IMR-90 (cell line): ENCODE measurements around the gene STEAP1. TPM values are rescaled to one million over a fixed set of nuclear protein-coding genes. Genes with fewer than 3 reads are reported as not detected.

Source experiments
- ATAC-seq: fragments of 200-7000 bp; cut with Tn5 transposase; 2 replicates; pipeline ENCODE4 v1.9.1; 2020; ENCODE audit warnings: low read depth, mild to moderate bottlenecking, moderate library complexity
- BruUV-seq: library from RNA; stranded (reverse); fragments of 400-500 nt; replicated peaks from 2 replicates; lab custom pipeline; 2021; lab: Mats Ljungman, UMichigan
- CTCF ChIA-PET: fragments of 300-600 bp; formaldehyde crosslinking; extraction: SDS; loops from one replicate; lab custom pipeline; 2021; ENCODE audit warnings: antibody characterized with exemption; lab: Yijun Ruan, JAX
- POLR2A ChIA-PET: fragments of 300-600 bp; sonication (Branson Sonifier 250); formaldehyde crosslinking; loops from one replicate; lab custom pipeline; 2022; ENCODE audit warnings: antibody characterized with exemption; ENCODE audit not compliant: unreplicated experiment; lab: Charles Lee
- DNase-seq: peaks from one replicate; pipeline ENCODE4 v3.0.0; 2013
- H2AFZ ChIP-seq: replicated peaks from 2 replicates; pipeline ENCODE3; 2013; ENCODE audit warnings: low read length, mild to moderate bottlenecking; ENCODE audit not compliant: poor library complexity
- H2AK5ac ChIP-seq: 2 replicates; pipeline ENCODE4 v1.6.1; 2013; ENCODE audit warnings: low read depth, low read length, inconsistent platforms
- H2AK9ac ChIP-seq: replicated peaks from 2 replicates; pipeline ENCODE3; 2013; ENCODE audit warnings: mild to moderate bottlenecking, low read depth, low read length, moderate library complexity; ENCODE audit not compliant: poor library complexity
- H2BK120ac ChIP-seq: 2 replicates; pipeline ENCODE4 v1.6.1; 2013; ENCODE audit warnings: low read depth, low read length, inconsistent platforms
- H2BK15ac ChIP-seq: 3 replicates; pipeline ENCODE4 v1.6.1; 2013; ENCODE audit warnings: low read depth, low read length, inconsistent platforms
- H2BK20ac ChIP-seq: 2 replicates; pipeline ENCODE4 v1.6.1; 2013; ENCODE audit warnings: low read depth, mild to moderate bottlenecking, inconsistent platforms, low read length, moderate library complexity
- H2BK5ac ChIP-seq: 2 replicates; pipeline ENCODE4 v1.6.1; 2013; ENCODE audit warnings: mild to moderate bottlenecking, low read depth, low read length, inconsistent platforms; ENCODE audit not compliant: poor library complexity, severe bottlenecking
- H3K14ac ChIP-seq: replicated peaks from 2 replicates; pipeline ENCODE4 v1.6.1; 2013; ENCODE audit warnings: low read depth, low read length, inconsistent platforms
- H3K18ac ChIP-seq: 2 replicates; pipeline ENCODE4 v1.6.1; 2013; ENCODE audit warnings: low read depth, low read length, control low read depth
- H3K23ac ChIP-seq: 2 replicates; pipeline ENCODE4 v1.6.1; 2013; ENCODE audit warnings: low read depth, low read length, inconsistent platforms
- H3K27ac ChIP-seq: 2 replicates; pipeline ENCODE4 v1.5.1; 2013; ENCODE audit warnings: mild to moderate bottlenecking, control low read depth, low read length; ENCODE audit not compliant: insufficient read depth
- H3K27me3 ChIP-seq: 2 replicates; pipeline ENCODE4 v1.6.1; 2013; ENCODE audit warnings: low read length; ENCODE audit not compliant: control insufficient read depth, insufficient read depth
- H3K36me3 ChIP-seq: 2 replicates; pipeline ENCODE4 v1.6.1; 2013; ENCODE audit warnings: low read length, mixed read lengths; ENCODE audit not compliant: control insufficient read depth, insufficient read depth
- H3K4ac ChIP-seq: 2 replicates; pipeline ENCODE4 v1.6.1; 2013; ENCODE audit warnings: low read depth, low read length, inconsistent platforms
- H3K4me1 ChIP-seq: 2 replicates; pipeline ENCODE4 v1.6.1; 2013; ENCODE audit warnings: low read length, mixed read lengths; ENCODE audit not compliant: control insufficient read depth, insufficient read depth
- H3K4me2 ChIP-seq: 2 replicates; pipeline ENCODE4 v1.6.1; 2013; ENCODE audit warnings: low read depth, mild to moderate bottlenecking, control low read depth, low read length, moderate library complexity
- H3K4me3 ChIP-seq: 2 replicates; pipeline ENCODE4 v1.5.1; 2013; ENCODE audit warnings: low read depth, mild to moderate bottlenecking, control low read depth, low read length, moderate library complexity; ENCODE audit not compliant: insufficient read depth
- H3K56ac ChIP-seq: 2 replicates; pipeline ENCODE4 v1.6.1; 2013; ENCODE audit warnings: low read length, inconsistent platforms; ENCODE audit not compliant: insufficient read depth; ENCODE audit errors: extremely low read depth
- H3K79me1 ChIP-seq, 2 experiments: 2 replicates each; pipeline ENCODE4 v1.6.1; 2013; ENCODE audit warnings: low read length in 2 of 2, inconsistent platforms in 1 of 2, low read depth in 1 of 2
- H3K9ac ChIP-seq: 2 replicates; pipeline ENCODE4 v1.6.1; 2013; ENCODE audit warnings: low read depth, low read length, control low read depth
- H3K9me1 ChIP-seq: 2 replicates; pipeline ENCODE4 v1.6.1; 2013; ENCODE audit warnings: low read length, inconsistent platforms; ENCODE audit not compliant: insufficient read depth
- H3K9me3 ChIP-seq: 2 replicates; pipeline ENCODE4 v1.6.1; 2013; ENCODE audit warnings: low read length; ENCODE audit not compliant: control insufficient read depth, insufficient read depth
- H4K20me1 ChIP-seq: 2 replicates; pipeline ENCODE4 v1.6.1; 2013; ENCODE audit warnings: low read length, inconsistent platforms; ENCODE audit not compliant: insufficient read depth
- H4K5ac ChIP-seq: 2 replicates; pipeline ENCODE4 v1.6.1; 2013; ENCODE audit warnings: mild to moderate bottlenecking, low read depth, low read length, control low read depth
- H4K8ac ChIP-seq, 2 experiments: 2 replicates each; pipeline ENCODE4 v1.6.1; 2013; ENCODE audit warnings: low read depth in 2 of 2, low read length in 2 of 2, control low read depth in 1 of 2, inconsistent platforms in 1 of 2
- H4K91ac ChIP-seq: 2 replicates; pipeline ENCODE4 v1.6.1; 2013; ENCODE audit warnings: low read depth, low read length, inconsistent platforms; ENCODE audit not compliant: insufficient read depth
- BHLHE40 ChIP-seq: fragments of 150-350 bp; IDR thresholded peaks from 2 replicates; pipeline ENCODE4 v1.6.1; 2016; ENCODE audit warnings: mild to moderate bottlenecking, low read depth, low read length
- MAFK ChIP-seq: IDR thresholded peaks from 2 replicates; pipeline ENCODE4 v1.6.1; 2012; ENCODE audit warnings: low read depth, low read length, improper control_type of control experiment
- MXI1 ChIP-seq: IDR thresholded peaks from 2 replicates; pipeline ENCODE4 v1.6.1; 2012; ENCODE audit warnings: low read depth, mild to moderate bottlenecking, low read length, moderate library complexity, borderline replicate concordance
- SMC3 ChIP-seq: fragments of 150-350 bp; IDR thresholded peaks from 2 replicates; pipeline ENCODE4 v1.6.1; 2016; ENCODE audit warnings: low read depth, mild to moderate bottlenecking, antibody characterized with exemption, low read length, moderate library complexity
- WGBS, 2 experiments: methylation state at CpG; one replicate each; pipeline versions ENCODE4 v1.1.5 to v1.1.7; 2013; ENCODE audit warnings: missing lambda C conversion rate in 2 of 2; ENCODE audit not compliant: insufficient read length in 1 of 2; ENCODE audit errors: extremely low coverage in 2 of 2; 5-methylcytosine and 5-hydroxymethylcytosine counted together
- dilution Hi-C: fragments of 300-500 bp; cut with HindIII; formaldehyde crosslinking; loops from one replicate; pipeline ENCODE4 v1.14.3; 2018; ENCODE audit warnings: low sequenced_read_pairs; ENCODE audit not compliant: unreplicated experiment
- in situ Hi-C: fragments of 300-500 bp; cut with MboI; formaldehyde crosslinking; loops from 3 replicates; pipeline ENCODE4 v1.14.3; 2019; ENCODE audit warnings: low sequenced_read_pairs, inconsistent platforms, mixed read lengths
- intact Hi-C: fragments of 100-400 bp; cut with micrococcal nuclease; formaldehyde crosslinking; loops from 2 replicates; pipeline ENCODE4 v1.10.0; 2022
- polyA plus RNA-seq, 3 experiments: library from polyadenylated mRNA; depleted of rRNA; stranded (reverse); fragments of >200 nt; gene quantifications; 2 replicates each; pipeline ENCODE4 v1.2.3, GENCODE V29; 2012; ENCODE audit warnings: low replicate concordance in 1 of 3
- total RNA-seq: library from RNA; depleted of rRNA; stranded (reverse); fragments of >200 nt; gene quantifications from 2 replicates; pipeline ENCODE4 v1.2.3, GENCODE V29; 2012
- TF ChIP-seq, protein P1 (sequence below): fragments of 150-350 bp; IDR thresholded peaks from 2 replicates; pipeline ENCODE4 v1.6.1; 2017; ENCODE audit warnings: mild to moderate bottlenecking, antibody characterized with exemption, low read length, low read depth
- TF ChIP-seq, protein P2 (sequence below): fragments of 150-350 bp; IDR thresholded peaks from 2 replicates; pipeline ENCODE4 v1.6.1; 2016; ENCODE audit warnings: low read depth, mild to moderate bottlenecking, low read length, moderate library complexity, borderline replicate concordance
- TF ChIP-seq, protein P3 (sequence below): conservative IDR thresholded peaks from 2 replicates; pipeline ENCODE4 v1.5.1; 2012; ENCODE audit warnings: mild to moderate bottlenecking, low read depth, low read length, improper control_type of control experiment

The STEAP1 gene
- total and polyA plus RNA-seq, 2 of the 4 experiments (the other 2 are of a cell fraction): 3.9 to 5.2 TPM

DNA sequence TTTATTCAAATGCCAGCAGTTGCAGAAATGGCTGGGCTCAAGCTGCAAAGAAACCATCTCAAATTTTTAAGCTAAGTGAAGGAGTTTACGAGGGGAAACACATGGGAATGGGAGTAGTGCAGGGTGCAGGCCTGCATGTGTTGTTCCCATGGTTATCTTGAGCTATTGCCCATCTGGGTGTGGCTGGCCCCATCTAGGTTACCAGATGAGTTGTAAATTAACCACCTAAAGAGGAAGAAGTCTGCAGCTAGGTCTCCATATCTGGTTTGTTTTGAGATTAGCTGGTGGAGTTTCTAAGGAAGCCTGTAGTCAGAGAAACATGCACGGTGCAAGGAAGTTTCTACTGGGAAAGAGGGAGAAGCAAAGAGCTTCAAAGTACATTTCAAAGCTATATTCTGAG, 34.0 kb downstream of the STEAP1 start:
- Histone ChIP-seq H3K56ac (no peak overlapping the region), H3K36me3 (no peaks in the 10 kb centered on the region), H2AFZ (no peak overlapping the region), H3K4me1 (no peaks in the 10 kb centered on the region), H4K20me1 (no peaks in the 10 kb centered on the region), H3K4me3 (no peak overlapping the region), H3K23ac (no peak overlapping the region), H2AK5ac (no peak overlapping the region), H3K4me2 (no peak overlapping the region), H3K4ac (no peak overlapping the region), H2BK20ac (no peak overlapping the region), H3K14ac (no peak overlapping the region), H4K8ac (no peak overlapping the region), H2BK15ac (no peak overlapping the region), H2BK120ac (no peak overlapping the region), H4K91ac (no peak overlapping the region), H3K27ac (no peak overlapping the region), H3K9ac (no peak overlapping the region), H3K18ac (no peak overlapping the region), H4K5ac (no peak overlapping the region), H2BK5ac (no peak overlapping the region), H3K79me1 (no peaks in the 10 kb centered on the region), H3K9me1 (no peaks in the 10 kb centered on the region), H3K9me3 (no peaks in the 10 kb centered on the region), H3K27me3 (no peaks in the 10 kb centered on the region), H2AK9ac (no peak overlapping the region)
- no CpG with 5 or more reads among the region's 2 CpGs for WGBS, 2 experiments
- ChIA-PET POLR2A (no interaction called here), CTCF (interaction anchor here (0.7 kb wide), 1 partner anchor 23 kb away, joined by 3 read pairs; the partner anchor contains the start of gene STEAP2)
- dilution Hi-C loops (no loop called here), in situ Hi-C loops (no loop called here), intact Hi-C loops (no loop called here)
- no TSS peak for BruUV-seq
- TF ChIP-seq, protein P1, sequence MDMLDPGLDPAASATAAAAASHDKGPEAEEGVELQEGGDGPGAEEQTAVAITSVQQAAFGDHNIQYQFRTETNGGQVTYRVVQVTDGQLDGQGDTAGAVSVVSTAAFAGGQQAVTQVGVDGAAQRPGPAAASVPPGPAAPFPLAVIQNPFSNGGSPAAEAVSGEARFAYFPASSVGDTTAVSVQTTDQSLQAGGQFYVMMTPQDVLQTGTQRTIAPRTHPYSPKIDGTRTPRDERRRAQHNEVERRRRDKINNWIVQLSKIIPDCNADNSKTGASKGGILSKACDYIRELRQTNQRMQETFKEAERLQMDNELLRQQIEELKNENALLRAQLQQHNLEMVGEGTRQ: no peak
- TF ChIP-seq MAFK (no peak), SMC3 (no peak), BHLHE40 (no peak), MXI1 (no peak)
- TF ChIP-seq, protein P2, sequence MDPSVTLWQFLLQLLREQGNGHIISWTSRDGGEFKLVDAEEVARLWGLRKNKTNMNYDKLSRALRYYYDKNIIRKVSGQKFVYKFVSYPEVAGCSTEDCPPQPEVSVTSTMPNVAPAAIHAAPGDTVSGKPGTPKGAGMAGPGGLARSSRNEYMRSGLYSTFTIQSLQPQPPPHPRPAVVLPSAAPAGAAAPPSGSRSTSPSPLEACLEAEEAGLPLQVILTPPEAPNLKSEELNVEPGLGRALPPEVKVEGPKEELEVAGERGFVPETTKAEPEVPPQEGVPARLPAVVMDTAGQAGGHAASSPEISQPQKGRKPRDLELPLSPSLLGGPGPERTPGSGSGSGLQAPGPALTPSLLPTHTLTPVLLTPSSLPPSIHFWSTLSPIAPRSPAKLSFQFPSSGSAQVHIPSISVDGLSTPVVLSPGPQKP: no peak
- TF ChIP-seq, protein P3, sequence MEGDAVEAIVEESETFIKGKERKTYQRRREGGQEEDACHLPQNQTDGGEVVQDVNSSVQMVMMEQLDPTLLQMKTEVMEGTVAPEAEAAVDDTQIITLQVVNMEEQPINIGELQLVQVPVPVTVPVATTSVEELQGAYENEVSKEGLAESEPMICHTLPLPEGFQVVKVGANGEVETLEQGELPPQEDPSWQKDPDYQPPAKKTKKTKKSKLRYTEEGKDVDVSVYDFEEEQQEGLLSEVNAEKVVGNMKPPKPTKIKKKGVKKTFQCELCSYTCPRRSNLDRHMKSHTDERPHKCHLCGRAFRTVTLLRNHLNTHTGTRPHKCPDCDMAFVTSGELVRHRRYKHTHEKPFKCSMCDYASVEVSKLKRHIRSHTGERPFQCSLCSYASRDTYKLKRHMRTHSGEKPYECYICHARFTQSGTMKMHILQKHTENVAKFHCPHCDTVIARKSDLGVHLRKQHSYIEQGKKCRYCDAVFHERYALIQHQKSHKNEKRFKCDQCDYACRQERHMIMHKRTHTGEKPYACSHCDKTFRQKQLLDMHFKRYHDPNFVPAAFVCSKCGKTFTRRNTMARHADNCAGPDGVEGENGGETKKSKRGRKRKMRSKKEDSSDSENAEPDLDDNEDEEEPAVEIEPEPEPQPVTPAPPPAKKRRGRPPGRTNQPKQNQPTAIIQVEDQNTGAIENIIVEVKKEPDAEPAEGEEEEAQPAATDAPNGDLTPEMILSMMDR: no peak
- DNase-seq (no peak), ATAC-seq (no peak)
